HepG2 (cell line): ENCODE measurements around the gene LMNA. TPM values are rescaled to one million over a fixed set of nuclear protein-coding genes. Genes with fewer than 3 reads are reported as not detected.
"Not testable (repeated sequence)": the region's sequence is repeated elsewhere in the genome, so short reads cannot be mapped to it uniquely, and the experiment has no call there.

Experiments
- ATAC-seq: fragments of 200-7000 bp; cut with Tn5 transposase; 3 replicates; pipeline ENCODE4 v1.9.1; 2020; ENCODE audit warnings: mild to moderate bottlenecking, moderate library complexity
- BruUV-seq: library from RNA; stranded (reverse); fragments of 400-500 nt; replicated peaks from 2 replicates; lab custom pipeline; 2021; lab: Mats Ljungman, UMichigan
- CTCF ChIA-PET: fragments of 300-600 bp; formaldehyde crosslinking; extraction: SDS; loops from one replicate; lab custom pipeline; 2021; ENCODE audit warnings: low total read pairs, inconsistent platforms, low intra/inter-chr PET ratio; lab: Yijun Ruan, JAX
- POLR2A ChIA-PET: fragments of 350-600 bp; sonication (Branson Sonifier 250); formaldehyde crosslinking; loops from one replicate; lab custom pipeline; 2020; ENCODE audit warnings: antibody characterized with exemption, inconsistent platforms; lab: Yijun Ruan, JAX
- DNase-seq: peaks from one replicate; pipeline ENCODE4 v3.0.0-alpha.2; 2015; ENCODE audit warnings: low spot score
- FAIRE-seq: peaks from 3 replicates; lab custom pipeline; 2011; peaks lifted over from hg19 to GRCh38; lab: Jason Lieb, UNC
- H2AFZ ChIP-seq: one replicate; pipeline ENCODE4 v1.6.1; 2011; ENCODE audit warnings: low read length, inconsistent platforms
- H3K27ac ChIP-seq: fragments of 300-600 bp; 3 replicates; pipeline ENCODE4 v1.8.0; 2011; ENCODE audit warnings: mixed run types, mild to moderate bottlenecking, mixed read lengths, low read length, inconsistent platforms; ENCODE audit not compliant: insufficient read depth; ENCODE audit errors: extremely low read length
- H3K27me3 ChIP-seq, 2 experiments: fragments of 200-600 bp in 1 of 2; 2 replicates in 1 of 2; 3 replicates in 1 of 2; pipeline versions ENCODE4 v1.6.0 to v1.8.0; 2011; ENCODE audit warnings: low read length in 2 of 2, mild to moderate bottlenecking in 2 of 2, moderate library complexity in 2 of 2, inconsistent platforms in 1 of 2; ENCODE audit not compliant: insufficient read depth in 2 of 2, control insufficient read depth in 1 of 2
- H3K36me3 ChIP-seq, 2 experiments: fragments of 200-600 bp in 1 of 2; replicated peaks in 1 of 2; 2 replicates in 1 of 2; 3 replicates in 1 of 2; pipeline versions ENCODE4 v1.5.1 to v1.8.0; 2011; ENCODE audit warnings: low read length in 2 of 2, inconsistent platforms in 1 of 2; ENCODE audit not compliant: insufficient read depth in 2 of 2, control insufficient read depth in 1 of 2
- H3K4me1 ChIP-seq: 2 replicates; pipeline ENCODE4 v1.5.1; 2012; ENCODE audit warnings: low read length, inconsistent platforms; ENCODE audit not compliant: insufficient read depth
- H3K4me2 ChIP-seq: 2 replicates; pipeline ENCODE4 v1.6.0; 2011; ENCODE audit warnings: low read depth, low read length, inconsistent platforms
- H3K4me3 ChIP-seq, 3 experiments: fragments of 200-600 bp in 1 of 3; sonication (generic), shearing (Covaris generic) in 1 of 3; replicated peaks in 1 of 3; 2 replicates each; pipeline ENCODE4 v1.5.1; 2011 to 2016; ENCODE audit warnings: low read length in 3 of 3, inconsistent platforms in 2 of 3, low read depth in 2 of 3, mild to moderate bottlenecking in 2 of 3, control low read depth in 1 of 3, mixed read lengths in 1 of 3; ENCODE audit not compliant: insufficient read depth in 1 of 3
- H3K79me2 ChIP-seq: one replicate; pipeline ENCODE4 v1.6.1; 2011; ENCODE audit warnings: low read length, inconsistent platforms; ENCODE audit not compliant: insufficient read depth
- H3K9ac ChIP-seq: 2 replicates; pipeline ENCODE4 v1.6.0; 2011; ENCODE audit warnings: mild to moderate bottlenecking, low read depth, low read length, inconsistent platforms; ENCODE audit not compliant: insufficient read depth
- H3K9me3 ChIP-seq: 2 replicates; pipeline ENCODE4 v1.5.1; 2012; ENCODE audit warnings: mild to moderate bottlenecking, low read length
- H4K20me1 ChIP-seq: 2 replicates; pipeline ENCODE4 v1.6.0; 2011; ENCODE audit warnings: inconsistent platforms, mild to moderate bottlenecking, low read length, moderate library complexity; ENCODE audit not compliant: insufficient read depth
- AGO2 ChIP-seq: fragments of 200-400 bp; formaldehyde crosslinking; optimal IDR thresholded peaks from 2 replicates; pipeline ENCODE3; 2017; ENCODE audit warnings: mild to moderate bottlenecking, low read depth, low read length, moderate library complexity
- GLMP ChIP-seq: sonication (generic); formaldehyde crosslinking; IDR thresholded peaks from 2 replicates; pipeline ENCODE4 v1.9.0; 2021; ENCODE audit warnings: missing genetic modification reagents, mild to moderate bottlenecking, borderline replicate concordance
- MIER2 ChIP-seq: IDR thresholded peaks from 2 replicates; pipeline ENCODE4 v1.6.1; 2016; ENCODE audit warnings: missing biosample characterization, missing genetic modification reagents
- SOX6 ChIP-seq, 2 experiments: fragments of 450-650 bp in 1 of 2; sonication (generic) in 1 of 2; formaldehyde crosslinking in 1 of 2; IDR thresholded peaks; 2 replicates each; pipeline versions ENCODE4 v1.4.0 to v1.6.1; 2017 to 2020; ENCODE audit warnings: antibody characterized with exemption in 1 of 2, mild to moderate bottlenecking in 1 of 2, missing genetic modification reagents in 1 of 2
- SRY ChIP-seq: sonication (generic); formaldehyde crosslinking; IDR thresholded peaks from 2 replicates; pipeline ENCODE4 v1.8.0; 2022; ENCODE audit warnings: mild to moderate bottlenecking, missing genetic modification reagents
- U2AF1 ChIP-seq: fragments of 200-400 bp; formaldehyde crosslinking; optimal IDR thresholded peaks from 2 replicates; pipeline ENCODE3; 2017; ENCODE audit warnings: mild to moderate bottlenecking, low read depth, low read length
- ZNF446 ChIP-seq: sonication (generic); formaldehyde crosslinking; IDR thresholded peaks from 2 replicates; pipeline ENCODE4 v1.5.0; 2020; ENCODE audit warnings: mild to moderate bottlenecking, missing genetic modification reagents
- WGBS: methylation state at CpG from one replicate; pipeline ENCODE4 v1.1.6; 2017; ENCODE audit warnings: low lambda C conversion rate; 5-methylcytosine and 5-hydroxymethylcytosine counted together
- in situ Hi-C: cut with HindIII; loops from 2 replicates; pipeline ENCODE4 v1.10.0; 2017; ENCODE audit warnings: low pct_unique_long_range_greater_than_20kb; ENCODE audit not compliant: extremely low pct_ligation_motif_present
- intact Hi-C: fragments of 100-400 bp; cut with micrococcal nuclease; formaldehyde crosslinking; loops from one replicate; pipeline ENCODE4 v1.10.0; 2022; ENCODE audit not compliant: unreplicated experiment
- polyA plus RNA-seq, 8 experiments: library from polyadenylated mRNA; depleted of rRNA in 3 of 8; stranded (reverse) in 7 of 8; unstranded in 1 of 8; fragments of >200 nt; fragmentation: Illumina TruSeq in 4 of 8; extraction: Trizol in 4 of 8; gene quantifications; 2 replicates each; pipeline versions ENCODE4 v1.2.1 to v1.2.3, GENCODE V29; 2011 to 2016; ENCODE audit warnings: low read depth in 4 of 8, missing spikeins in 1 of 8, mixed read lengths in 1 of 8; ENCODE audit not compliant: insufficient read depth in 1 of 8
- total RNA-seq, 5 experiments: library from RNA; depleted of rRNA; stranded (reverse); fragments of >200 nt; fragmentation: Illumina TruSeq; extraction: Trizol; gene quantifications; 2 replicates each; pipeline ENCODE4 v1.2.3, GENCODE V29; 2016; ENCODE audit warnings: low read depth in 1 of 5
- TF ChIP-seq, protein P1 (sequence below): sonication (generic); formaldehyde crosslinking; IDR thresholded peaks from 2 replicates; pipeline ENCODE4 v1.4.0; 2020; ENCODE audit warnings: missing genetic modification reagents, mild to moderate bottlenecking, borderline replicate concordance
- TF ChIP-seq, protein P2 (sequence below): sonication (generic); formaldehyde crosslinking; conservative IDR thresholded peaks from 2 replicates; pipeline ENCODE4 v1.4.0; 2020; ENCODE audit warnings: mild to moderate bottlenecking, missing genetic modification reagents, moderate library complexity

LMNA gene
- total and polyA plus RNA-seq, 2 of the 13 experiments (the other 11 are each of a cell fraction or from before 2014, with no cell fraction given): 107 to 225 TPM

DNA sequence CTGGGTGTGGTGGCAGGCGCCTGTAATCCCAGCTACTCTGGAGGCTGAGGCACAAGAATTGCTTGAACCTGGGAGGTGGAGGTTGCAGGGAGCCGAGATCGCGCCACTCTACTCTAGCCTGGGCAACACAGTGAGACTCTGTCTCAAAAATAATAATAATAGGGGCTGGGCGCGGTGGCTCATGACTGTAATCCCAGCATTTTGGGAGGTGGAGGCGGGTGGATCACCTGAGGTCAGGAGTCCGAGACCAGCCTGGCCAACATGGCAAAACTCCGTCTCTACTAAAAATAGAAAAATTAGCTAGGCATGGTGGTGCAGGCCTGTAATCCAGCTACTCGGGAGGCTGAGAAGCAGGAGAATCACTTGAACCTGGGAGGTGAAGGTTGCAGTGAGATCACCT lies 11.0 kb downstream of the LMNA start:
- Histone ChIP-seq H3K79me2 (peaks cover 93% of the 10 kb centered on the region), H3K36me3 (peaks cover 4 to 15% of the 10 kb centered on the region in 2 experiments), H3K4me1 (peaks cover 100% of the 10 kb centered on the region)
- ATAC-seq, H3K27ac ChIP-seq, H3K4me3 ChIP-seq, H3K9ac ChIP-seq, in situ Hi-C loops, CTCF ChIA-PET, H3K27me3 ChIP-seq, H3K9me3 ChIP-seq, intact Hi-C loops, H3K4me2 ChIP-seq, DNase-seq, H4K20me1 ChIP-seq, BruUV-seq, H2AFZ ChIP-seq, FAIRE-seq: not testable (repeated sequence)
- 96% methylated on average over 10 of the region's 10 CpGs for WGBS
- POLR2A ChIA-PET: interaction anchor here (1.5 to 6.0 kb wide), 4 partner anchors 11 to 28 kb away, joined by 3 to 90 read pairs (median 59); partner anchors contain the start of gene LMNA

DNA sequence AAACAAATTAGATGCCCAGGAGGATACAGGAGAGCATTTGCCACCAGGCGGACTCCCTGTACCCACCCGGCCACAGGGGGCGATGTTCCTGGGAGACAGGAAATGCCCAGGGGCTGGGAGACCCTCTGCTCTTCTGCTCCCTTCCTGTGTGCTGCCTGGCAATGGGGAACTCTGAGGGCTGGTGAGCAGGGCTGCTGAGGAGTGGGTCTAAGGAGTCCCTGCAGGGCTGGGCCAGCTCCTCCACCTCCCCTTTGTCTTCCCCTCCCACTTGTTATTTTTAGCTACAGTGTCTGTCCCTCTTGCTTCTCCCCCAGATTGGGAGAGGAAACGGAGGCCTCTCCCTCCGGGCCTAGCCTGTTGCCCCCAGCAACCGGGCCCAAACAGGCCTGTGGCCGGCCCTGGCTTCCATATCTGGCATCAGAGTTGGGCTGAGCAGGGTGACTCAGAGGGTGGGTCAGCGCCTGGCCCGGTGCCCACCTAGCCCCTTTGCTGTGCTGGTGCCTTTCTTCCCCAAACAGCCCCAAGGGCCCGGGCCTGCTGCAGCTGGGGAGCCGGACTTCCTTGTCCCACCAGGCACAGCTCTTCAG lies 11.6 kb downstream of the LMNA start:
- Histone ChIP-seq H3K4me1 (peaks cover 97% of the 10 kb centered on the region), H3K4me3 (no peak overlapping the region), H2AFZ (no peak overlapping the region), H3K79me2 (peaks cover 89% of the 10 kb centered on the region), H3K36me3 (peaks cover 7 to 19% of the 10 kb centered on the region in 2 experiments), H4K20me1 (peaks cover 6% of the 10 kb centered on the region; the same call in 1 of the 2 replicates), H3K9me3 (no peaks in the 10 kb centered on the region), H3K4me2 (no peak overlapping the region), H3K9ac (peak overlapping the region; percentile 49; the same call in 1 of the 2 replicates), H3K27me3 (no peaks in the 10 kb centered on the region), H3K27ac (peak overlapping the region; percentile 52)
- ATAC-seq: no peak
- peak; percentile 40 for DNase-seq
- no peak for FAIRE-seq
- ChIA-PET POLR2A (interaction anchor here (1.5 to 6.0 kb wide), 4 partner anchors 7 to 28 kb away, joined by 3 to 108 read pairs (median 87); partner anchors contain the start of gene LMNA), CTCF (no interaction called here)
- BruUV-seq: no TSS peak
- 83% methylated on average over 10 of the region's 11 CpGs for WGBS
- in situ Hi-C loops: no loop called here
- intact Hi-C loops: no loop called here
- TF ChIP-seq MIER2 (no peak), SOX6 (IDR thresholded peaks at IDR 0.05) (no peak), SOX6 (CRISPR knock-in tag; IDR thresholded peaks at IDR 0.05) (no peak), U2AF1 (no peak), ZNF446 (CRISPR knock-in tag) (no peak), AGO2 (peak; percentile 49), SRY (CRISPR knock-in tag) (no peak), GLMP (no peak)
- TF ChIP-seq, protein P1, sequence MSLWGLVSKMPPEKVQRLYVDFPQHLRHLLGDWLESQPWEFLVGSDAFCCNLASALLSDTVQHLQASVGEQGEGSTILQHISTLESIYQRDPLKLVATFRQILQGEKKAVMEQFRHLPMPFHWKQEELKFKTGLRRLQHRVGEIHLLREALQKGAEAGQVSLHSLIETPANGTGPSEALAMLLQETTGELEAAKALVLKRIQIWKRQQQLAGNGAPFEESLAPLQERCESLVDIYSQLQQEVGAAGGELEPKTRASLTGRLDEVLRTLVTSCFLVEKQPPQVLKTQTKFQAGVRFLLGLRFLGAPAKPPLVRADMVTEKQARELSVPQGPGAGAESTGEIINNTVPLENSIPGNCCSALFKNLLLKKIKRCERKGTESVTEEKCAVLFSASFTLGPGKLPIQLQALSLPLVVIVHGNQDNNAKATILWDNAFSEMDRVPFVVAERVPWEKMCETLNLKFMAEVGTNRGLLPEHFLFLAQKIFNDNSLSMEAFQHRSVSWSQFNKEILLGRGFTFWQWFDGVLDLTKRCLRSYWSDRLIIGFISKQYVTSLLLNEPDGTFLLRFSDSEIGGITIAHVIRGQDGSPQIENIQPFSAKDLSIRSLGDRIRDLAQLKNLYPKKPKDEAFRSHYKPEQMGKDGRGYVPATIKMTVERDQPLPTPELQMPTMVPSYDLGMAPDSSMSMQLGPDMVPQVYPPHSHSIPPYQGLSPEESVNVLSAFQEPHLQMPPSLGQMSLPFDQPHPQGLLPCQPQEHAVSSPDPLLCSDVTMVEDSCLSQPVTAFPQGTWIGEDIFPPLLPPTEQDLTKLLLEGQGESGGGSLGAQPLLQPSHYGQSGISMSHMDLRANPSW: no peak
- TF ChIP-seq, protein P2, sequence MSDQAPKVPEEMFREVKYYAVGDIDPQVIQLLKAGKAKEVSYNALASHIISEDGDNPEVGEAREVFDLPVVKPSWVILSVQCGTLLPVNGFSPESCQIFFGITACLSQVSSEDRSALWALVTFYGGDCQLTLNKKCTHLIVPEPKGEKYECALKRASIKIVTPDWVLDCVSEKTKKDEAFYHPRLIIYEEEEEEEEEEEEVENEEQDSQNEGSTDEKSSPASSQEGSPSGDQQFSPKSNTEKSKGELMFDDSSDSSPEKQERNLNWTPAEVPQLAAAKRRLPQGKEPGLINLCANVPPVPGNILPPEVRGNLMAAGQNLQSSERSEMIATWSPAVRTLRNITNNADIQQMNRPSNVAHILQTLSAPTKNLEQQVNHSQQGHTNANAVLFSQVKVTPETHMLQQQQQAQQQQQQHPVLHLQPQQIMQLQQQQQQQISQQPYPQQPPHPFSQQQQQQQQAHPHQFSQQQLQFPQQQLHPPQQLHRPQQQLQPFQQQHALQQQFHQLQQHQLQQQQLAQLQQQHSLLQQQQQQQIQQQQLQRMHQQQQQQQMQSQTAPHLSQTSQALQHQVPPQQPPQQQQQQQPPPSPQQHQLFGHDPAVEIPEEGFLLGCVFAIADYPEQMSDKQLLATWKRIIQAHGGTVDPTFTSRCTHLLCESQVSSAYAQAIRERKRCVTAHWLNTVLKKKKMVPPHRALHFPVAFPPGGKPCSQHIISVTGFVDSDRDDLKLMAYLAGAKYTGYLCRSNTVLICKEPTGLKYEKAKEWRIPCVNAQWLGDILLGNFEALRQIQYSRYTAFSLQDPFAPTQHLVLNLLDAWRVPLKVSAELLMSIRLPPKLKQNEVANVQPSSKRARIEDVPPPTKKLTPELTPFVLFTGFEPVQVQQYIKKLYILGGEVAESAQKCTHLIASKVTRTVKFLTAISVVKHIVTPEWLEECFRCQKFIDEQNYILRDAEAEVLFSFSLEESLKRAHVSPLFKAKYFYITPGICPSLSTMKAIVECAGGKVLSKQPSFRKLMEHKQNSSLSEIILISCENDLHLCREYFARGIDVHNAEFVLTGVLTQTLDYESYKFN (CRISPR knock-in tag): no peak
